HEK293 (cell line): Measurements from ENCODE around the gene TCF7L2.
"Not testable (repeated sequence)": the region's sequence is repeated elsewhere in the genome, so short reads cannot be mapped to it uniquely, and the experiment has no call there.

ENCODE experiments used
- TF ChIP-seq, protein P1 (sequence below): fragments of 450-650 bp; formaldehyde crosslinking; conservative IDR thresholded peaks from 2 replicates; pipeline ENCODE4 v1.5.1; 2016; ENCODE audit warnings: low read depth, missing biosample characterization, missing genetic modification characterization
- TF ChIP-seq, protein P2 (sequence below): fragments of 450-650 bp; formaldehyde crosslinking; IDR thresholded peaks from 2 replicates; pipeline ENCODE4 v1.5.1; 2016; ENCODE audit warnings: missing biosample characterization, missing genetic modification characterization

DNA sequence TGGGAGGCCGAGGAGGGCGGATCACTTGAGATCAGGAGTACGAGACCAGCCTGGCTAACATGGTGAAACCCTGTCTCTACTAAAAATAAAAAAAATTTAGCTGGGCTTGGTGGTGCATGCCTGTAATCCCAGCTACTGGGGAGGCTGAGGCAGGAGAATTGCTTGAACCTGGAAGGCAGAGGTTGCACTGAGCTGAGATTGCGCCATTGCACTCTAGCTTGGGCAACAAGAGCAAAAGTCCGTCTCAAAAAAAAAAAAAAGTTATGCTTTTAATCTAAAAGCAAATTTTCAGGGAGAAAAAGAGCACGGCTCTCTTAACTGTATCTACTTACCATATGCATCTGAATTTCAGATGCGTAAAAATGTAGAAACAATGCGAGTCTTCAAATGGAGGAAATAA, 116.1 kb downstream of the TCF7L2 start:
- TF ChIP-seq, protein P1, sequence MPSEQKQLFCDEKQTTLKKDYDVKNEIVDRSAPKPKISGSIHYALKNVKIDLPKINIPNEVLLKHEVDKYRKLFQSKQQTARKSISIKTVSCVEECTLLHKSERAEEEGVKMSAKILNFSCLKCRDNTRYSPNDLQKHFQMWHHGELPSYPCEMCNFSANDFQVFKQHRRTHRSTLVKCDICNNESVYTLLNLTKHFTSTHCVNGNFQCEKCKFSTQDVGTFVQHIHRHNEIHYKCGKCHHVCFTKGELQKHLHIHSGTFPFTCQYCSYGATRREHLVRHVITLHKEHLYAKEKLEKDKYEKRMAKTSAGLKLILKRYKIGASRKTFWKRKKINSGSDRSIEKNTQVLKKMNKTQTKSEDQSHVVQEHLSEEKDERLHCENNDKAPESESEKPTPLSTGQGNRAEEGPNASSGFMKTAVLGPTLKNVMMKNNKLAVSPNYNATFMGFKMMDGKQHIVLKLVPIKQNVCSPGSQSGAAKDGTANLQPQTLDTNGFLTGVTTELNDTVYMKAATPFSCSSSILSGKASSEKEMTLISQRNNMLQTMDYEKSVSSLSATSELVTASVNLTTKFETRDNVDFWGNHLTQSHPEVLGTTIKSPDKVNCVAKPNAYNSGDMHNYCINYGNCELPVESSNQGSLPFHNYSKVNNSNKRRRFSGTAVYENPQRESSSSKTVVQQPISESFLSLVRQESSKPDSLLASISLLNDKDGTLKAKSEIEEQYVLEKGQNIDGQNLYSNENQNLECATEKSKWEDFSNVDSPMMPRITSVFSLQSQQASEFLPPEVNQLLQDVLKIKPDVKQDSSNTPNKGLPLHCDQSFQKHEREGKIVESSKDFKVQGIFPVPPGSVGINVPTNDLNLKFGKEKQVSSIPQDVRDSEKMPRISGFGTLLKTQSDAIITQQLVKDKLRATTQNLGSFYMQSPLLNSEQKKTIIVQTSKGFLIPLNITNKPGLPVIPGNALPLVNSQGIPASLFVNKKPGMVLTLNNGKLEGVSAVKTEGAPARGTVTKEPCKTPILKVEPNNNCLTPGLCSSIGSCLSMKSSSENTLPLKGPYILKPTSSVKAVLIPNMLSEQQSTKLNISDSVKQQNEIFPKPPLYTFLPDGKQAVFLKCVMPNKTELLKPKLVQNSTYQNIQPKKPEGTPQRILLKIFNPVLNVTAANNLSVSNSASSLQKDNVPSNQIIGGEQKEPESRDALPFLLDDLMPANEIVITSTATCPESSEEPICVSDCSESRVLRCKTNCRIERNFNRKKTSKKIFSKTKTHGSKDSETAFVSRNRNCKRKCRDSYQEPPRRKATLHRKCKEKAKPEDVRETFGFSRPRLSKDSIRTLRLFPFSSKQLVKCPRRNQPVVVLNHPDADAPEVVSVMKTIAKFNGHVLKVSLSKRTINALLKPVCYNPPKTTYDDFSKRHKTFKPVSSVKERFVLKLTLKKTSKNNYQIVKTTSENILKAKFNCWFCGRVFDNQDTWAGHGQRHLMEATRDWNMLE = not testable (repeated sequence)
- TF ChIP-seq, protein P2, sequence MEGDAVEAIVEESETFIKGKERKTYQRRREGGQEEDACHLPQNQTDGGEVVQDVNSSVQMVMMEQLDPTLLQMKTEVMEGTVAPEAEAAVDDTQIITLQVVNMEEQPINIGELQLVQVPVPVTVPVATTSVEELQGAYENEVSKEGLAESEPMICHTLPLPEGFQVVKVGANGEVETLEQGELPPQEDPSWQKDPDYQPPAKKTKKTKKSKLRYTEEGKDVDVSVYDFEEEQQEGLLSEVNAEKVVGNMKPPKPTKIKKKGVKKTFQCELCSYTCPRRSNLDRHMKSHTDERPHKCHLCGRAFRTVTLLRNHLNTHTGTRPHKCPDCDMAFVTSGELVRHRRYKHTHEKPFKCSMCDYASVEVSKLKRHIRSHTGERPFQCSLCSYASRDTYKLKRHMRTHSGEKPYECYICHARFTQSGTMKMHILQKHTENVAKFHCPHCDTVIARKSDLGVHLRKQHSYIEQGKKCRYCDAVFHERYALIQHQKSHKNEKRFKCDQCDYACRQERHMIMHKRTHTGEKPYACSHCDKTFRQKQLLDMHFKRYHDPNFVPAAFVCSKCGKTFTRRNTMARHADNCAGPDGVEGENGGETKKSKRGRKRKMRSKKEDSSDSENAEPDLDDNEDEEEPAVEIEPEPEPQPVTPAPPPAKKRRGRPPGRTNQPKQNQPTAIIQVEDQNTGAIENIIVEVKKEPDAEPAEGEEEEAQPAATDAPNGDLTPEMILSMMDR (tag by site-specific recombination) = not testable (repeated sequence)
